Measurements from ENCODE around the gene XAGE5. TPM values are rescaled to one million over a fixed set of nuclear protein-coding genes. Genes with fewer than 3 reads are reported as not detected.
"Not testable (repeated sequence)": the region's sequence is repeated elsewhere in the genome, so short reads cannot be mapped to it uniquely, and the experiment has no call there.

Gene XAGE5
- total RNA-seq, 1 experiment from 2014 or later: not detected

DNA sequence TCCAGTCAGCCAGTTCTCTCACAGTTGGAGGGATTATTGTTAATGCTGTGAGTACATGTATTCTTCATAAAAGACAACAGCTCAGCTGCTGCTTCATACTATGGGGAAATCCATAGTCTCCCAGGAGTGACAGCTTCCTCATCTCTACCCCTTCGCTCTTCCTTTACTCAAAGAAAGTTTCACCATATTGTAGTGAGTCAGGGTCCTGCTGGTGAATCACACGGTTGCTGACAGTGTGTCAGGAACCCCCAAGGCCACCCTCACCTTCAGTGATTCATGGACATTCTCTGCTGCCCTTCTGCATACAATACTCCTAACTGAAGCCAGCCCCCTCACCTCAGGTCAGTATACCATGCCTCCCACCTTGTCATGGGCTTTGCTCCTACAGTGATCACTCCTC lies 6.2 kb upstream of the XAGE5 start:
- H3K4me2 ChIP-seq (ENCODE audit: low read length); RAD21 ChIA-PET (ENCODE audit: low non-redundant PET in 1 of 2, low total read pairs in 2 of 2, uncharacterized antibody in 2 of 2, unreplicated experiment in 2 of 2); H4K20me1 ChIP-seq (ENCODE audit: insufficient read depth); H3K9me2 ChIP-seq (ENCODE audit: insufficient read depth); DNase-seq (ENCODE audit: low read depth, low spot score); H3K27me3 ChIP-seq (ENCODE audit: insufficient read depth, low read length); intact Hi-C loops (cut with micrococcal nuclease); ATAC-seq; H3K4me3 ChIP-seq (replicated peaks in 1 of 2; ENCODE audit: low read depth in 1 of 2, low read length in 2 of 2); POLR2A ChIA-PET; H3K9ac ChIP-seq (ENCODE audit: low read length); H3K9me3 ChIP-seq (ENCODE audit: control insufficient read depth in 1 of 2, insufficient read depth in 1 of 2, low read depth in 1 of 2, low read length in 2 of 2); H2AFZ ChIP-seq (ENCODE audit: low read depth, low read length, poor library complexity, severe bottlenecking); BruUV-seq (replicated peaks); H3K4me1 ChIP-seq (ENCODE audit: control insufficient read depth in 1 of 2, insufficient read depth in 2 of 2, low read length in 2 of 2); CTCF ChIA-PET; H3K79me2 ChIP-seq (ENCODE audit: insufficient read depth, low read length); H3K27ac ChIP-seq (ENCODE audit: low read depth, low read length); H3K36me3 ChIP-seq (ENCODE audit: control insufficient read depth in 1 of 2, insufficient read depth in 2 of 2, low read length in 2 of 2): not testable (repeated sequence)

DNA sequence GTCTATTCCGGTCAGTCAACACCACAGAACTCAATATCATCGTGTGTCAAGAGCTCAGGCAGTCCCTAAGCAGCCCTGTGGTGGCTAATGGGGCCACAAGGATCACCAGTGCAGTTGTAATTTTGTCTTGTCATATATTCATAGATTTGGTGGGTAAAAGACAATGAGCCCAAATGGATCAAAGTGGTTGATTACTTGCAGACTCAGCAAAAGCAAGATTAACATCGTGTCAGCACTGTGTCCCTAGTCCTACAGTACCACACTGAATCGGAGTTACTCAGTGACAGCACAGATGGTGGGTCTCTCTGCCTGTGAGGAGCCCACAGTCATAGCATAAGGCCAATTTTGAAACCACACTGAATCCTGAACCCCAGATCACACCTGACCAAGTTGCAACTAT lies 8.7 kb downstream of the XAGE5 start:
- Histone ChIP-seq H3K4me1 (ENCODE audit: control insufficient read depth in 1 of 2, insufficient read depth in 2 of 2, low read length in 2 of 2) (no peaks in the 10 kb centered on the region), H3K27ac (ENCODE audit: low read depth, low read length) (no peak overlapping the region), H3K9ac (ENCODE audit: low read length) (no peak overlapping the region), H3K27me3 (ENCODE audit: insufficient read depth, low read length) (peaks cover 17% of the 10 kb centered on the region), H3K4me2 (ENCODE audit: low read length) (no peak overlapping the region), H3K9me2 (ENCODE audit: insufficient read depth) (no peaks in the 10 kb centered on the region), H3K9me3 (ENCODE audit: control insufficient read depth in 1 of 2, insufficient read depth in 1 of 2, low read depth in 1 of 2, low read length in 2 of 2) (no peaks in the 10 kb centered on the region), H3K79me2 (ENCODE audit: insufficient read depth, low read length) (no peaks in the 10 kb centered on the region), H3K36me3 (ENCODE audit: control insufficient read depth in 1 of 2, insufficient read depth in 2 of 2, low read length in 2 of 2) (no peaks in the 10 kb centered on the region), H4K20me1 (ENCODE audit: insufficient read depth) (no peaks in the 10 kb centered on the region), H2AFZ (ENCODE audit: low read depth, low read length, poor library complexity, severe bottlenecking) (no peak overlapping the region), H3K4me3 (replicated peaks in 1 of 2; ENCODE audit: low read depth in 1 of 2, low read length in 2 of 2) (no peak overlapping the region)
- intact Hi-C loops (cut with micrococcal nuclease): no loop called here
- BruUV-seq (replicated peaks): no TSS peak
- ATAC-seq: no peak
- ChIA-PET CTCF (no interaction called here), POLR2A (no interaction called here), RAD21 (ENCODE audit: low non-redundant PET in 1 of 2, low total read pairs in 2 of 2, uncharacterized antibody in 2 of 2, unreplicated experiment in 2 of 2) (no interaction called here)
- TF ChIP-seq SIN3A (IDR thresholded peaks at IDR 0.05; ENCODE audit: low read depth): no peak
- DNase-seq (ENCODE audit: low read depth, low spot score): no peak

DNA sequence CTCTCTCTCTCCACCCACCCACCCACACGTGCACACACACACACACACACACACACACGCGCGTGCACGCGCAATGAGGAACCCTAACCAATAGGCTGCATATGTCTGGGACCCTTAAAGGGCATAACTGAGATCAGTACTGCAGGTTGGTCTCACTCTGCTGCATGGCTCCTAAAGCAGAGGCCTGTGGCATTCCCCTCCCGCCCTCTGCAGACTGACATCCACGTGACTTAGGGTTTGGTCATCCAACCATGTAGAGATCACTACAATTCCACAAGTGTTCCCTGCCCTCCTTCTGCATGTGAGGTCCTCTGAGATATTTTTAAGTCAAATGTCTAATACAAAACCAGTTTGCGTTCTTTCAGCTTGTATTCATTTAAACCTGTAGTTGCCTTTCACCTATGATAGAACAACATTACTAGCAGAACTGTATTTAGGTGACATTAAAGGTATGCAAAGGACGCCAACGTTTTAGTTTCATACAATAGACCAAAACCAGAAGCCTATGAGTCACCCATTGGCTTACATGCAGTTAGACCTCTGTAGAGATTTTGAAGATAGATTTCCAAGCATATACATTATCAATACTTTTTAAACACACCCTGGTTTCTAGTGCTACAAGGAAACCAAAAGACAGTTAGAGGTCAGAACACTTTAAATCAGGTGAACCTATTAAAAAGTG lies 10.1 kb downstream of the XAGE5 start:
- no peak for TF ChIP-seq SRF (IDR thresholded peaks at IDR 0.05; ENCODE audit: low read depth)
- TF ChIP-seq, protein P1, sequence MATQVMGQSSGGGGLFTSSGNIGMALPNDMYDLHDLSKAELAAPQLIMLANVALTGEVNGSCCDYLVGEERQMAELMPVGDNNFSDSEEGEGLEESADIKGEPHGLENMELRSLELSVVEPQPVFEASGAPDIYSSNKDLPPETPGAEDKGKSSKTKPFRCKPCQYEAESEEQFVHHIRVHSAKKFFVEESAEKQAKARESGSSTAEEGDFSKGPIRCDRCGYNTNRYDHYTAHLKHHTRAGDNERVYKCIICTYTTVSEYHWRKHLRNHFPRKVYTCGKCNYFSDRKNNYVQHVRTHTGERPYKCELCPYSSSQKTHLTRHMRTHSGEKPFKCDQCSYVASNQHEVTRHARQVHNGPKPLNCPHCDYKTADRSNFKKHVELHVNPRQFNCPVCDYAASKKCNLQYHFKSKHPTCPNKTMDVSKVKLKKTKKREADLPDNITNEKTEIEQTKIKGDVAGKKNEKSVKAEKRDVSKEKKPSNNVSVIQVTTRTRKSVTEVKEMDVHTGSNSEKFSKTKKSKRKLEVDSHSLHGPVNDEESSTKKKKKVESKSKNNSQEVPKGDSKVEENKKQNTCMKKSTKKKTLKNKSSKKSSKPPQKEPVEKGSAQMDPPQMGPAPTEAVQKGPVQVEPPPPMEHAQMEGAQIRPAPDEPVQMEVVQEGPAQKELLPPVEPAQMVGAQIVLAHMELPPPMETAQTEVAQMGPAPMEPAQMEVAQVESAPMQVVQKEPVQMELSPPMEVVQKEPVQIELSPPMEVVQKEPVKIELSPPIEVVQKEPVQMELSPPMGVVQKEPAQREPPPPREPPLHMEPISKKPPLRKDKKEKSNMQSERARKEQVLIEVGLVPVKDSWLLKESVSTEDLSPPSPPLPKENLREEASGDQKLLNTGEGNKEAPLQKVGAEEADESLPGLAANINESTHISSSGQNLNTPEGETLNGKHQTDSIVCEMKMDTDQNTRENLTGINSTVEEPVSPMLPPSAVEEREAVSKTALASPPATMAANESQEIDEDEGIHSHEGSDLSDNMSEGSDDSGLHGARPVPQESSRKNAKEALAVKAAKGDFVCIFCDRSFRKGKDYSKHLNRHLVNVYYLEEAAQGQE (IDR thresholded peaks at IDR 0.05; ENCODE audit: low read depth): no peak
- ChIA-PET POLR2A (no interaction called here), CTCF (no interaction called here), RAD21 (ENCODE audit: low non-redundant PET in 1 of 2, low total read pairs in 2 of 2, uncharacterized antibody in 2 of 2, unreplicated experiment in 2 of 2) (no interaction called here)
- DNase-seq (ENCODE audit: low read depth, low spot score) (no peak), ATAC-seq (no peak)
- Histone ChIP-seq H3K9me3 (ENCODE audit: control insufficient read depth in 1 of 2, insufficient read depth in 1 of 2, low read depth in 1 of 2, low read length in 2 of 2) (no peaks in the 10 kb centered on the region), H3K9me2 (ENCODE audit: insufficient read depth) (no peaks in the 10 kb centered on the region), H3K27me3 (ENCODE audit: insufficient read depth, low read length) (peaks cover 17% of the 10 kb centered on the region), H3K27ac (ENCODE audit: low read depth, low read length) (no peak overlapping the region), H3K36me3 (ENCODE audit: control insufficient read depth in 1 of 2, insufficient read depth in 2 of 2, low read length in 2 of 2) (no peaks in the 10 kb centered on the region), H3K4me2 (ENCODE audit: low read length) (no peak overlapping the region), H3K4me3 (replicated peaks in 1 of 2; ENCODE audit: low read depth in 1 of 2, low read length in 2 of 2) (no peak overlapping the region), H3K79me2 (ENCODE audit: insufficient read depth, low read length) (no peaks in the 10 kb centered on the region), H3K9ac (ENCODE audit: low read length) (no peak overlapping the region), H2AFZ (ENCODE audit: low read depth, low read length, poor library complexity, severe bottlenecking) (no peak overlapping the region), H3K4me1 (ENCODE audit: control insufficient read depth in 1 of 2, insufficient read depth in 2 of 2, low read length in 2 of 2) (no peaks in the 10 kb centered on the region), H4K20me1 (ENCODE audit: insufficient read depth) (no peaks in the 10 kb centered on the region)
- intact Hi-C loops (cut with micrococcal nuclease): no loop called here
- no TSS peak for BruUV-seq (replicated peaks)
